Measurements from ENCODE around the gene UAP1.

DNA sequence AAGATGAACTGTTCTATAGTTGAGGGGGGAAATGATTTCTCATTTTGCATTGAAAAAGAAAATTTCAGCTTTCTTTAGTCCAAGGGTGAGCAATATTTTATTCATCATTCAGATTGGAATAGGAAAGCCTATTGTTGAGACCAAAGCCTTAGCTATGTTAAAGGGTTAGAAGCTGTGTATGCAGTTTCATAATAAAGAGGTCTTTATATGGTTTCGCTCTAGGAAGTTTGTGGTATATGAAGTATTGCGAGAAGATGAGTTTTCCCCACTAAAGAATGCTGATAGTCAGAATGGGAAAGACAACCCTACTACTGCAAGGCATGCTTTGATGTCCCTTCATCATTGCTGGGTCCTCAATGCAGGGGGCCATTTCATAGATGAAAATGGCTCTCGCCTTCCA is 28.6 kb downstream of the UAP1 start:
- TF ChIP-seq CTCF (IDR thresholded peaks at IDR 0.05) (no peak), POLR2AphosphoS5 (IDR thresholded peaks at IDR 0.05) (no peak)

Measured in esophagus muscularis mucosa (tissue), 3 donors.